ENCODE results near the gene RBM6. TPM values are rescaled to one million over a fixed set of nuclear protein-coding genes. Genes with fewer than 3 reads are reported as not detected.

Gene RBM6
- polyA plus RNA-seq, 3 donors: 11.3 to 137 (median 17.8) TPM

DNA sequence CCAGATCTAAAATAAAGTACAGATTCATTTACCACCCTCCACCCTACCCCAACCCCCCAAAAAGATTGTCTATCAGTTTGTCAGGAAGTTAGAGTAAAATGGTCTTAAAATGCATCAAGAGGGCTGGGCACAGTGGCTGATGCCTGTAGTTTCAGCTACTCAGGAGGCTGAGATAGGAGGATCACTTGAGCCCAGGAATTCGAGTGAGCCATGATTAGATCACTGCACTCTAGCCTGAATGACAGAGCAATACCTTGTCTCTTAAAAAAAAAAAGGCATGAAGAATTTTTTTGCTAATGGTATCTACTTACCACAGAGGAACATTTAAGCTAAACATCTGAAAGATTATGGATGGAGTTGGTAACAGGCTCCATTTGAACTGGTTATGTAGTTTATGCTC, 71.0 kb downstream of the RBM6 start:
- Mint-ChIP-seq H3K36me3 (peaks cover 36 to 73% of the 10 kb centered on the region in 2 donors), H3K4me1 (no peaks in the 10 kb centered on the region), H3K27ac (peak overlapping the region in 1 of 7 donors; percentile 46), H3K27me3 (ENCODE audit: low read depth in 3 of 3) (no peaks in the 10 kb centered on the region), H3K4me3 (no peak overlapping the region), H3K9me3 (no peaks in the 10 kb centered on the region)
- Histone ChIP-seq H3K27ac (ENCODE audit: low read depth in 1 of 2, low read length in 2 of 2) (no peak overlapping the region), H3K27me3 (ENCODE audit: control insufficient read depth in 2 of 2, insufficient read depth in 2 of 2, low read length in 2 of 2) (no peaks in the 10 kb centered on the region), H3K9me3 (replicated peaks in 1 of 2; ENCODE audit: control insufficient read depth in 1 of 2, insufficient read depth in 1 of 2, low read length in 2 of 2) (no peaks in the 10 kb centered on the region), H3K4me2 (replicated peaks; ENCODE audit: extremely low read depth, low read length, poor library complexity, severe bottlenecking) (no peak overlapping the region), H4K20me1 (ENCODE audit: insufficient read depth, low read length) (peaks cover 40% of the 10 kb centered on the region), H2AFZ (ENCODE audit: insufficient read depth, low read depth, low read length, poor library complexity, severe bottlenecking) (no peak overlapping the region), H3K4me1 (ENCODE audit: control insufficient read depth in 1 of 2, insufficient read depth in 2 of 2, low read length in 2 of 2) (no peaks in the 10 kb centered on the region), H3K4me3 (replicated peaks in 1 of 3; ENCODE audit: low read depth in 2 of 3, low read length in 3 of 3) (no peak overlapping the region), H3K36me3 (replicated peaks in 1 of 2; ENCODE audit: control insufficient read depth in 1 of 2, insufficient read depth in 2 of 2, low read length in 2 of 2) (peaks cover 19 to 69% of the 10 kb centered on the region in 2 donors), H3K9ac (ENCODE audit: insufficient read depth, low read length, poor library complexity, severe bottlenecking) (no peak overlapping the region), H3K79me2 (ENCODE audit: insufficient read depth, low read length) (peaks cover 7% of the 10 kb centered on the region)
- DNase-seq: no peak
- no CpG with 5 or more reads among the region's 1 CpG for WGBS (ENCODE audit: insufficient coverage)
- intact Hi-C loops (cut with micrococcal nuclease): no loop called here
- TF ChIP-seq, protein P1, sequence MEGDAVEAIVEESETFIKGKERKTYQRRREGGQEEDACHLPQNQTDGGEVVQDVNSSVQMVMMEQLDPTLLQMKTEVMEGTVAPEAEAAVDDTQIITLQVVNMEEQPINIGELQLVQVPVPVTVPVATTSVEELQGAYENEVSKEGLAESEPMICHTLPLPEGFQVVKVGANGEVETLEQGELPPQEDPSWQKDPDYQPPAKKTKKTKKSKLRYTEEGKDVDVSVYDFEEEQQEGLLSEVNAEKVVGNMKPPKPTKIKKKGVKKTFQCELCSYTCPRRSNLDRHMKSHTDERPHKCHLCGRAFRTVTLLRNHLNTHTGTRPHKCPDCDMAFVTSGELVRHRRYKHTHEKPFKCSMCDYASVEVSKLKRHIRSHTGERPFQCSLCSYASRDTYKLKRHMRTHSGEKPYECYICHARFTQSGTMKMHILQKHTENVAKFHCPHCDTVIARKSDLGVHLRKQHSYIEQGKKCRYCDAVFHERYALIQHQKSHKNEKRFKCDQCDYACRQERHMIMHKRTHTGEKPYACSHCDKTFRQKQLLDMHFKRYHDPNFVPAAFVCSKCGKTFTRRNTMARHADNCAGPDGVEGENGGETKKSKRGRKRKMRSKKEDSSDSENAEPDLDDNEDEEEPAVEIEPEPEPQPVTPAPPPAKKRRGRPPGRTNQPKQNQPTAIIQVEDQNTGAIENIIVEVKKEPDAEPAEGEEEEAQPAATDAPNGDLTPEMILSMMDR (IDR thresholded peaks at IDR 0.05): no peak

DNA sequence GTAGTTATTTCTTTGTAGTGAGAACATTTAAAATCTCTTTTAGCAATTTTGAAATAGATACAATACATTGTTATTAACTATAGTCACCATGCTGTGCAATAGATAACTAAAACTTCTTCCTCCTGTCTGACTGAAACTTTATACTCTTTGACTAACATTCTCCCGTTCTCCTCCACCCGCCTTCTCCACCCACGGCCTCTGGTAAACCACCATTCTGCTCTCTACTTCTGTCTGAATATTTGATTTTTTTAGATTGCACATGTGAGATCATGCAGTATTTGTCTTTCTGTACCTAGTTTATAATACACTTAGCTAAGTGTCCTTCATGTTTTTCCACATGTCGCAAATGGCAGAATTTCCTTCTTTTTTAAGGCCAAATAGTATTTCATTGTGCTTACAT, 76.0 kb downstream of the RBM6 start:
- Mint-ChIP-seq H3K9me3 (peaks cover 0 to 3% (median 0%) of the 10 kb centered on the region in 7 donors), H3K27me3 (ENCODE audit: low read depth in 3 of 3) (no peaks in the 10 kb centered on the region), H3K4me3 (no peak overlapping the region), H3K27ac (no peak overlapping the region), H3K36me3 (peaks cover 53 to 80% of the 10 kb centered on the region in 2 donors), H3K4me1 (no peaks in the 10 kb centered on the region)
- TF ChIP-seq, protein P1 (IDR thresholded peaks at IDR 0.05): no peak
- WGBS (ENCODE audit: insufficient coverage): no CpG with 5 or more reads among the region's 4 CpGs
- H3K4me2 ChIP-seq (replicated peaks; ENCODE audit: extremely low read depth, low read length, poor library complexity, severe bottlenecking): no peak overlapping the region
- H3K4me3 ChIP-seq (replicated peaks in 1 of 3; ENCODE audit: low read depth in 2 of 3, low read length in 3 of 3): no peak overlapping the region
- no peak overlapping the region for H3K9ac ChIP-seq (ENCODE audit: insufficient read depth, low read length, poor library complexity, severe bottlenecking)
- no peaks in the 10 kb centered on the region for H3K4me1 ChIP-seq (ENCODE audit: control insufficient read depth in 1 of 2, insufficient read depth in 2 of 2, low read length in 2 of 2)
- H3K27me3 ChIP-seq (ENCODE audit: control insufficient read depth in 2 of 2, insufficient read depth in 2 of 2, low read length in 2 of 2): no peaks in the 10 kb centered on the region
- no peak overlapping the region for H3K27ac ChIP-seq (ENCODE audit: low read depth in 1 of 2, low read length in 2 of 2)
- peaks cover 34% of the 10 kb centered on the region for H4K20me1 ChIP-seq (ENCODE audit: insufficient read depth, low read length)
- H3K79me2 ChIP-seq (ENCODE audit: insufficient read depth, low read length): peaks cover 3% of the 10 kb centered on the region
- intact Hi-C loops (cut with micrococcal nuclease): no loop called here
- H2AFZ ChIP-seq (ENCODE audit: insufficient read depth, low read depth, low read length, poor library complexity, severe bottlenecking): no peak overlapping the region
- DNase-seq: no peak
- H3K36me3 ChIP-seq (replicated peaks in 1 of 2; ENCODE audit: control insufficient read depth in 1 of 2, insufficient read depth in 2 of 2, low read length in 2 of 2): peaks cover 35 to 75% of the 10 kb centered on the region in 2 donors
- no peaks in the 10 kb centered on the region for H3K9me3 ChIP-seq (replicated peaks in 1 of 2; ENCODE audit: control insufficient read depth in 1 of 2, insufficient read depth in 1 of 2, low read length in 2 of 2)
